ENCODE data around the gene CORO2A.

The CORO2A gene

GRCh38 chr9:98226516-98226915, 34.1 kb upstream of the CORO2A start:
- TF ChIP-seq EGR1 (IDR thresholded peaks at IDR 0.05) (no peak), FOXM1 (IDR thresholded peaks at IDR 0.05; ENCODE audit: borderline replicate concordance, low read depth) (no peak), TEAD4 (IDR thresholded peaks at IDR 0.05) (no peak), RAD21 (IDR thresholded peaks at IDR 0.05; ENCODE audit: low read depth) (no peak), NFIC (IDR thresholded peaks at IDR 0.05) (no peak), MAX (IDR thresholded peaks at IDR 0.05) (no peak), EP300 (IDR thresholded peaks at IDR 0.05; ENCODE audit: borderline replicate concordance) (no peak)

DNA sequence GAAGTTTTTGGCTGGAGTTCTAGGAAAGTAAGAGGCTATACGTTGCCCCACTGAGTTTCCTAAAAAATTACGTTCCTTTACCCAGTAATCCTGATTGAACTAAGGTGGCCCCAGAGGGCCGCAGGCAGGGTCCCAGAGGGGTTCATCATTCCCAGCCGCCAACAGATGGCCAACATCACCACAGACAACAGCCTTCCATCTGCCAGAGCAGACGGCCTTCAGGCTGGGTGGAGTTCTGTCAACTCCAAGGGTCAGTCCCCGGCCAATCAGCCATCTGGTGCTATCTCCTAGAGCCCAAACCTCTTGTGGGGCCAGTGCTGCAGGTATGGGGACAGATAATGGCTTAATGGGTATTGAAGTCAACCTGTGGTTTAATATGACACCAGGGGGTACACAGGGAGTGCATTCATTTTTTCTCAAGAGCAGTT, 32.6 kb upstream of the CORO2A start:
- no peak for TF ChIP-seq EP300 (IDR thresholded peaks at IDR 0.05; ENCODE audit: borderline replicate concordance)
- TF ChIP-seq ZBTB7A (IDR thresholded peaks at IDR 0.05; ENCODE audit: low read depth): no peak
- TF ChIP-seq, protein P1, sequence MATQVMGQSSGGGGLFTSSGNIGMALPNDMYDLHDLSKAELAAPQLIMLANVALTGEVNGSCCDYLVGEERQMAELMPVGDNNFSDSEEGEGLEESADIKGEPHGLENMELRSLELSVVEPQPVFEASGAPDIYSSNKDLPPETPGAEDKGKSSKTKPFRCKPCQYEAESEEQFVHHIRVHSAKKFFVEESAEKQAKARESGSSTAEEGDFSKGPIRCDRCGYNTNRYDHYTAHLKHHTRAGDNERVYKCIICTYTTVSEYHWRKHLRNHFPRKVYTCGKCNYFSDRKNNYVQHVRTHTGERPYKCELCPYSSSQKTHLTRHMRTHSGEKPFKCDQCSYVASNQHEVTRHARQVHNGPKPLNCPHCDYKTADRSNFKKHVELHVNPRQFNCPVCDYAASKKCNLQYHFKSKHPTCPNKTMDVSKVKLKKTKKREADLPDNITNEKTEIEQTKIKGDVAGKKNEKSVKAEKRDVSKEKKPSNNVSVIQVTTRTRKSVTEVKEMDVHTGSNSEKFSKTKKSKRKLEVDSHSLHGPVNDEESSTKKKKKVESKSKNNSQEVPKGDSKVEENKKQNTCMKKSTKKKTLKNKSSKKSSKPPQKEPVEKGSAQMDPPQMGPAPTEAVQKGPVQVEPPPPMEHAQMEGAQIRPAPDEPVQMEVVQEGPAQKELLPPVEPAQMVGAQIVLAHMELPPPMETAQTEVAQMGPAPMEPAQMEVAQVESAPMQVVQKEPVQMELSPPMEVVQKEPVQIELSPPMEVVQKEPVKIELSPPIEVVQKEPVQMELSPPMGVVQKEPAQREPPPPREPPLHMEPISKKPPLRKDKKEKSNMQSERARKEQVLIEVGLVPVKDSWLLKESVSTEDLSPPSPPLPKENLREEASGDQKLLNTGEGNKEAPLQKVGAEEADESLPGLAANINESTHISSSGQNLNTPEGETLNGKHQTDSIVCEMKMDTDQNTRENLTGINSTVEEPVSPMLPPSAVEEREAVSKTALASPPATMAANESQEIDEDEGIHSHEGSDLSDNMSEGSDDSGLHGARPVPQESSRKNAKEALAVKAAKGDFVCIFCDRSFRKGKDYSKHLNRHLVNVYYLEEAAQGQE (IDR thresholded peaks at IDR 0.05; ENCODE audit: low read depth): no peak
- TF ChIP-seq CEBPB (IDR thresholded peaks at IDR 0.05): no peak
- no peak for TF ChIP-seq RAD21 (IDR thresholded peaks at IDR 0.05; ENCODE audit: low read depth)
- no peak for TF ChIP-seq NFIC (IDR thresholded peaks at IDR 0.05)
- TF ChIP-seq YY1 (IDR thresholded peaks at IDR 0.05; ENCODE audit: low read depth): no peak
- no peak for TF ChIP-seq EGR1 (IDR thresholded peaks at IDR 0.05)
- TF ChIP-seq CREB1 (IDR thresholded peaks at IDR 0.05; ENCODE audit: low read depth): no peak
- TF ChIP-seq TEAD4 (IDR thresholded peaks at IDR 0.05): no peak
- TF ChIP-seq TCF12 (IDR thresholded peaks at IDR 0.05; ENCODE audit: low read depth): no peak
- no peak for TF ChIP-seq FOXM1 (IDR thresholded peaks at IDR 0.05; ENCODE audit: borderline replicate concordance, low read depth)
- no peak for TF ChIP-seq MAX (IDR thresholded peaks at IDR 0.05)
- no peak for TF ChIP-seq TAF1 (IDR thresholded peaks at IDR 0.05; ENCODE audit: low read depth)
- TF ChIP-seq, protein P2, sequence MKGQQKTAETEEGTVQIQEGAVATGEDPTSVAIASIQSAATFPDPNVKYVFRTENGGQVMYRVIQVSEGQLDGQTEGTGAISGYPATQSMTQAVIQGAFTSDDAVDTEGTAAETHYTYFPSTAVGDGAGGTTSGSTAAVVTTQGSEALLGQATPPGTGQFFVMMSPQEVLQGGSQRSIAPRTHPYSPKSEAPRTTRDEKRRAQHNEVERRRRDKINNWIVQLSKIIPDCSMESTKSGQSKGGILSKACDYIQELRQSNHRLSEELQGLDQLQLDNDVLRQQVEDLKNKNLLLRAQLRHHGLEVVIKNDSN (IDR thresholded peaks at IDR 0.05): no peak

- TF ChIP-seq CREB1 (IDR thresholded peaks at IDR 0.05; ENCODE audit: low read depth) (no peak), TCF12 (IDR thresholded peaks at IDR 0.05; ENCODE audit: low read depth) (peak; percentile 97), EGR1 (IDR thresholded peaks at IDR 0.05) (no peak), TEAD4 (IDR thresholded peaks at IDR 0.05) (peak; percentile 99), CEBPB (IDR thresholded peaks at IDR 0.05) (peak; percentile 87), FOXM1 (IDR thresholded peaks at IDR 0.05; ENCODE audit: borderline replicate concordance, low read depth) (peak; percentile 89; the same call in 1 of the 2 replicates), NFIC (IDR thresholded peaks at IDR 0.05) (peak; percentile 92), YY1 (IDR thresholded peaks at IDR 0.05; ENCODE audit: low read depth) (0 out of 2 replicates have a peak, but pooled peaks have one; percentile 50), RAD21 (IDR thresholded peaks at IDR 0.05; ENCODE audit: low read depth) (no peak), EP300 (IDR thresholded peaks at IDR 0.05; ENCODE audit: borderline replicate concordance) (peak; percentile 98), TAF1 (IDR thresholded peaks at IDR 0.05; ENCODE audit: low read depth) (no peak), MAX (IDR thresholded peaks at IDR 0.05) (peak; percentile 56; the same call in 1 of the 2 replicates), ZBTB7A (IDR thresholded peaks at IDR 0.05; ENCODE audit: low read depth) (no peak)
- TF ChIP-seq, protein P2 (IDR thresholded peaks at IDR 0.05): no peak
- TF ChIP-seq, protein P1 (IDR thresholded peaks at IDR 0.05; ENCODE audit: low read depth): no peak
These were observed 30.7 kb upstream of the CORO2A start for GRCh38 chr9:98222885-98223691.

GRCh38 chr9:98220911-98221310, 28.5 kb upstream of the CORO2A start:
- no peak for TF ChIP-seq EGR1 (IDR thresholded peaks at IDR 0.05)
- TF ChIP-seq ZBTB7A (IDR thresholded peaks at IDR 0.05; ENCODE audit: low read depth): no peak
- TF ChIP-seq FOXM1 (IDR thresholded peaks at IDR 0.05; ENCODE audit: borderline replicate concordance, low read depth): no peak
- TF ChIP-seq, protein P2 (IDR thresholded peaks at IDR 0.05): no peak
- no peak for TF ChIP-seq CEBPB (IDR thresholded peaks at IDR 0.05)
- TF ChIP-seq TEAD4 (IDR thresholded peaks at IDR 0.05): no peak
- TF ChIP-seq EP300 (IDR thresholded peaks at IDR 0.05; ENCODE audit: borderline replicate concordance): no peak
- TF ChIP-seq NFIC (IDR thresholded peaks at IDR 0.05): no peak
- TF ChIP-seq, protein P1 (IDR thresholded peaks at IDR 0.05; ENCODE audit: low read depth): no peak
- no peak for TF ChIP-seq MAX (IDR thresholded peaks at IDR 0.05)

All from Ishikawa (cell line).